HG02938 (cell line): ENCODE results near the gene EPS15.
"Not testable (repeated sequence)": the region's sequence is repeated elsewhere in the genome, so short reads cannot be mapped to it uniquely, and the experiment has no call there.

Experiments used
- ATAC-seq: cut with Tn5 transposase; IDR thresholded peaks from one replicate; pipeline ENCODE4 v1.9.1; 2021; ENCODE audit warnings: mild to moderate bottlenecking, moderate library complexity; ENCODE audit not compliant: unreplicated experiment

EPS15 gene

GRCh38 chr1:51433972-51434510 lies 85.0 kb downstream of the EPS15 start:
- ATAC-seq = no peak

- ATAC-seq = no peak
These were observed 85.6 kb downstream of the EPS15 start for GRCh38 chr1:51433269-51433971.

GRCh38 chr1:51432146-51432545 lies 86.9 kb downstream of the EPS15 start:
- no peak for ATAC-seq

GRCh38 chr1:51427438-51427837 lies 91.6 kb downstream of the EPS15 start:
- ATAC-seq = no peak

GRCh38 chr1:51425955-51426354 lies 93.1 kb downstream of the EPS15 start:
- no peak for ATAC-seq

- ATAC-seq = no peak
These were observed 93.8 kb downstream of the EPS15 start for GRCh38 chr1:51425273-51425672.

GRCh38 chr1:51423073-51423821 lies 95.8 kb downstream of the EPS15 start:
- ATAC-seq = no peak

- ATAC-seq = no peak
These were observed 96.5 kb downstream of the EPS15 start for GRCh38 chr1:51422367-51423072.

GRCh38 chr1:51421964-51422363 lies 97.1 kb downstream of the EPS15 start:
- no peak for ATAC-seq

- ATAC-seq = no peak
These were observed 98.0 kb downstream of the EPS15 start for GRCh38 chr1:51420867-51421627.

- no peak for ATAC-seq
These were observed 100.6 kb downstream of the EPS15 start for GRCh38 chr1:51418384-51418959.

- no peak for ATAC-seq
These were observed 101.3 kb downstream of the EPS15 start for GRCh38 chr1:51417496-51418383.

GRCh38 chr1:51416910-51417309 lies 102.2 kb downstream of the EPS15 start:
- no peak for ATAC-seq

GRCh38 chr1:51415963-51416362 lies 103.1 kb downstream of the EPS15 start:
- ATAC-seq = no peak

- no peak for ATAC-seq
These were observed 104.3 kb downstream of the EPS15 start for GRCh38 chr1:51414811-51415210.

- not testable (repeated sequence) for ATAC-seq
These were observed 107.2 kb downstream of the EPS15 start for GRCh38 chr1:51411820-51412219.

GRCh38 chr1:51410568-51411460 lies 108.3 kb downstream of the EPS15 start:
- ATAC-seq = no peak

GRCh38 chr1:51409755-51410541 lies 109.1 kb downstream of the EPS15 start:
- not testable (repeated sequence) for ATAC-seq
